HG03045 (cell line): ENCODE results near the gene TWIST2.

Source experiments
- ATAC-seq: cut with Tn5 transposase; IDR thresholded peaks from one replicate; pipeline ENCODE4 v1.9.1; 2021; ENCODE audit warnings: mild to moderate bottlenecking, moderate library complexity; ENCODE audit not compliant: unreplicated experiment

Gene TWIST2

GRCh38 chr2:238903141-238903540 is 55.3 kb downstream of the TWIST2 start:
- ATAC-seq: no peak

DNA sequence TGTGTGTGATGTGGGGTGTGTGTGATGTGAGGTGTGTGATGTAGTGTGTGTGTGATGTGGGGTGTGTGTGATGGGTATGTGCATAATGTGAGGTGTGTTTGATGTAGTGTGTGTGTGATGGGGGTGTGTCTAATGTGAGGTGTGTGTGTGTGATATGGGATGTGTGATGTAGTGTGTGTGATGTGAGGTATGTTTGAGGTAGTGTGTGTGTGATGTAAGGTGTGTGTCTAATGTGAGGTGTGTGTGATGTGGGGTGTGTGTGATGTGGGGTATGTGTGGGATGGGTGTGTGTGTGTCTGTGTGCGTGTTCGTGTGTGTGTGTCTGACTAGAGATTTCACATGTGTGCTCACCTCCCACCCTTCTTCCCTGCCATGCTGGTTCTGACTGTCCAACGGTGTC is 56.3 kb downstream of the TWIST2 start:
- ATAC-seq: no peak

DNA sequence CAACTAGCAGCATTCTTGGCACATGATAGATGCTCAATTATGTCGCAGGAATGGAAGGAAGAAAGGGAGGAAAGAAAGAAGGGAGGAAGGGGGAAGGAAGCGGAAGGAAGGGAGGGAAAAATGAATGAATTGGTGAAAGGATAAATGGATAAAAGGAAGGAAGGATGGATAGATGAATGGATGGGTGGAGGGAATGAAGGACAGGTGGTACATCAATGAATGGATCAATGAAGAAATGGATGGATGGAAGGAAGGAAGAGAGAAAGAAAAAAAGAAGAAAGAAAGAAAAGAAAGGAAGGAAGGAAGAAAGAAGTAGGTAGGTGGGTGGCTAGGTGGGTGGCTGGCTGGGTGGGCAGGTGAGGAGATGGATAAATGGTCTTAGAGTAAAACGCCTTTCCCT is 56.8 kb downstream of the TWIST2 start:
- no peak for ATAC-seq

- no peak for ATAC-seq
Measured at GRCh38 chr2:238905224-238905623, 57.3 kb downstream of the TWIST2 start.

DNA sequence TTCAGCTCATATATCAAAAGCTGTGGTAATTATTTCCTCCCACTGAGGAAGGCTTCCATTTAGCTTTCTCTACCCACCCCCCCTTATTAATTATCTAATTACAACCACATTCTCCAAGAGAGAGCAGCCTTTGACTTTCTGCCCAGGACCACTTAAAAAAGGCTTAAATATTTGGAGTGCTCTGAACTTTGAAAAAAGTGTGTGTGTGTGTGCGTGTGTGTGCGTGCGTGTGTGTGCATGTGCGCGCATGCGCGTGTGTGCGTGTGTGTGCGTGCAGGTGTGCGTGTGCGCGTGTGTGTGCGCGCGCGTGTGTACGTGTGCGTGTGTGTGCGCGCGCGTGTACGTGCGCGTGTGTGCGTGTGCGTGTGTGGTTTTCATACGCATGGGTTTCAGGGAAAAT is 57.8 kb downstream of the TWIST2 start:
- ATAC-seq: no peak

GRCh38 chr2:238906254-238906935 is 58.5 kb downstream of the TWIST2 start:
- ATAC-seq: no peak

DNA sequence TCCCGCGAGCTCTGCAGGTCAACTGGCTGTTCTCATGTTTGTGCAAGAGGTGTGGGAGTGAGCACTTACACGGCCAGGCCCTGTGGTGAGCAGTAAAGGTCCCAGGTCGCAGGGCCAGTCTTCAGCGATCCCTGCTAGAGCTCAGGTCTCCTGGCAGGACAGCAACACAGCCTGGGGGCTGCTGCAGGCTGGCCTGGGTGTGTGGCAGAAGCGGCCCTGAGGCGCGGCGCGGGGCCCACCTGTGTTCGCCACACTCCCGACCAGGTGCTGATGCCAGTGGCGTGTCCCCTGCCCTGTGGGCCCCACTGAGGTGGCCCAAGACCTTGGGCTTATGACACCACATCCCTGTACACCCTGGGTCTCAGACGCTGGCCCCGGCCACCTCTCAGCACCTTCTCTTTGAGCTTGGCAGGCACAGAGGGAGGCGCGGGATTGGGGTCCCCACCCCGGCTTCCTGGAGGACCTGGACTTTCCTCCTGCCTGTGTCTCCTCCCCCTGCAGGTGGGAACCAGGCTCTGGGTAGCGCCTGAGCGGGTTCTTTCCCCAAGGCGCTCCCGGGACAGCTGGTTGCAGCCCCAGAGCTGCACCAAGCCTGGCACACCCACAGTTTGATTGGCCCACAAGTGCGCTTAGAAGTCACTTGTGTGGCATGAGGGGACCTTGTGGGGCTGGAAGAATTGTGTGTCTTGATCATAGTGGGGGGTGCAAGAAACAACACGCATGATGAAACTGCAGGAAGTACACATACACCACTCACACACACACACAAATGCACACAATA is 59.2 kb downstream of the TWIST2 start:
- no peak for ATAC-seq

GRCh38 chr2:238907717-238908173 is 59.9 kb downstream of the TWIST2 start:
- ATAC-seq: no peak

GRCh38 chr2:238908960-238909951 is 61.4 kb downstream of the TWIST2 start:
- ATAC-seq: no peak

- no peak for ATAC-seq
Measured at GRCh38 chr2:238910751-238911351, 63.0 kb downstream of the TWIST2 start.

- ATAC-seq: no peak
Measured at GRCh38 chr2:238911376-238912227, 63.7 kb downstream of the TWIST2 start.

GRCh38 chr2:238912228-238912915 is 64.5 kb downstream of the TWIST2 start:
- no peak for ATAC-seq

GRCh38 chr2:238912916-238913875 is 65.3 kb downstream of the TWIST2 start:
- ATAC-seq: no peak

GRCh38 chr2:238913931-238914647 is 66.2 kb downstream of the TWIST2 start:
- ATAC-seq: no peak

DNA sequence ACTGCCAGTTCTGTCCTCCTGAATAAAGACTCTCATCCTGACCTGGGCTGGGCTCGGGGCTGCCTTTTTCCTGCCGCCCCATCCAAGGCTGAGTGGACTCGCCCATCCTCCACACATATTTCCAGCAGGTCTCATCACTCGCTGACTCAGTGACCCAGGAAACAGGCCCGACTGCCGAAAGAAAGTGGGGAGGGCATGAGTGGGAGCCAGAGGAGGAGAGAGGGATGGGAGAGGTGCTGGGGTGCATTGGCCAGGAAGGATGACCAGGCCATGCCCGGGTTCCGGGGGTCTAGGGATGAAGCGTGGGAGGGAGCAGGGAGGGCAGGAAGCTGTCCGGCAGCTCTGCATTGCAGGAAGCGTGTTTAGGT is 66.7 kb downstream of the TWIST2 start:
- ATAC-seq: no peak

DNA sequence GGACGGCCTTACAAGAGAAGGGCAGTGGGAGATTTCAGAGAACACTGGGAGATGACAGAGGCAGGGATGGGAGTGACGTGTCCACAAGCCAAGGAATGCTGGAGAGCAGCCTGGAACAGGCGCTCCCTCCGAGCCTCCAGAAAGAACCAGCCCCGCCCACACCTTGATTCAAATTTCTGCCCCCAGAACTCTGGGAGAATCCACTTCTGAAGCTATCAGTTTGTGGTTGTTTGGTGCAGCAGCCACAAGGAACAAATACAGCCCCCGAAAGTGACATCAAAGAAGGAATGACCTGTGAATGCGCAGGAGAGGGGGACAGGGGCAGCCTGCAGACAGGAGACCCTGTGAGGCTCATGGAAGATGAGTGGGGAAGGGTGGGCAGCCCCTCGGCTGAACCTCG is 67.3 kb downstream of the TWIST2 start:
- no peak for ATAC-seq

- no peak for ATAC-seq
Measured at GRCh38 chr2:238915596-238915995, 67.7 kb downstream of the TWIST2 start.
